Measurements from ENCODE around the gene ZNF81.

GRCh38 chrX:47960406-47960805, 123.7 kb downstream of the ZNF81 start:
- TF ChIP-seq POLR2A (IDR thresholded peaks at IDR 0.05; ENCODE audit: low read length) (no peak), HDAC2 (IDR thresholded peaks at IDR 0.05) (no peak), NFE2L2 (conservative IDR thresholded peaks at IDR 0.05; ENCODE audit: low read length) (no peak), RNF2 (IDR thresholded peaks at IDR 0.05; ENCODE audit: borderline replicate concordance, low read depth) (no peak), MYC (IDR thresholded peaks at IDR 0.05; ENCODE audit: borderline replicate concordance, low read length) (no peak), HMGXB4 (CRISPR knock-in tag; IDR thresholded peaks at IDR 0.05; ENCODE audit: borderline replicate concordance) (no peak), CEBPB (IDR thresholded peaks at IDR 0.05) (no peak), CBX2 (IDR thresholded peaks at IDR 0.05; ENCODE audit: borderline replicate concordance, low read depth) (no peak), TFCP2L1 (CRISPR knock-in tag; IDR thresholded peaks at IDR 0.05) (no peak)
- TF ChIP-seq, protein P1, sequence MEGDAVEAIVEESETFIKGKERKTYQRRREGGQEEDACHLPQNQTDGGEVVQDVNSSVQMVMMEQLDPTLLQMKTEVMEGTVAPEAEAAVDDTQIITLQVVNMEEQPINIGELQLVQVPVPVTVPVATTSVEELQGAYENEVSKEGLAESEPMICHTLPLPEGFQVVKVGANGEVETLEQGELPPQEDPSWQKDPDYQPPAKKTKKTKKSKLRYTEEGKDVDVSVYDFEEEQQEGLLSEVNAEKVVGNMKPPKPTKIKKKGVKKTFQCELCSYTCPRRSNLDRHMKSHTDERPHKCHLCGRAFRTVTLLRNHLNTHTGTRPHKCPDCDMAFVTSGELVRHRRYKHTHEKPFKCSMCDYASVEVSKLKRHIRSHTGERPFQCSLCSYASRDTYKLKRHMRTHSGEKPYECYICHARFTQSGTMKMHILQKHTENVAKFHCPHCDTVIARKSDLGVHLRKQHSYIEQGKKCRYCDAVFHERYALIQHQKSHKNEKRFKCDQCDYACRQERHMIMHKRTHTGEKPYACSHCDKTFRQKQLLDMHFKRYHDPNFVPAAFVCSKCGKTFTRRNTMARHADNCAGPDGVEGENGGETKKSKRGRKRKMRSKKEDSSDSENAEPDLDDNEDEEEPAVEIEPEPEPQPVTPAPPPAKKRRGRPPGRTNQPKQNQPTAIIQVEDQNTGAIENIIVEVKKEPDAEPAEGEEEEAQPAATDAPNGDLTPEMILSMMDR (IDR thresholded peaks at IDR 0.05), result no peak
- TF ChIP-seq, protein P2, sequence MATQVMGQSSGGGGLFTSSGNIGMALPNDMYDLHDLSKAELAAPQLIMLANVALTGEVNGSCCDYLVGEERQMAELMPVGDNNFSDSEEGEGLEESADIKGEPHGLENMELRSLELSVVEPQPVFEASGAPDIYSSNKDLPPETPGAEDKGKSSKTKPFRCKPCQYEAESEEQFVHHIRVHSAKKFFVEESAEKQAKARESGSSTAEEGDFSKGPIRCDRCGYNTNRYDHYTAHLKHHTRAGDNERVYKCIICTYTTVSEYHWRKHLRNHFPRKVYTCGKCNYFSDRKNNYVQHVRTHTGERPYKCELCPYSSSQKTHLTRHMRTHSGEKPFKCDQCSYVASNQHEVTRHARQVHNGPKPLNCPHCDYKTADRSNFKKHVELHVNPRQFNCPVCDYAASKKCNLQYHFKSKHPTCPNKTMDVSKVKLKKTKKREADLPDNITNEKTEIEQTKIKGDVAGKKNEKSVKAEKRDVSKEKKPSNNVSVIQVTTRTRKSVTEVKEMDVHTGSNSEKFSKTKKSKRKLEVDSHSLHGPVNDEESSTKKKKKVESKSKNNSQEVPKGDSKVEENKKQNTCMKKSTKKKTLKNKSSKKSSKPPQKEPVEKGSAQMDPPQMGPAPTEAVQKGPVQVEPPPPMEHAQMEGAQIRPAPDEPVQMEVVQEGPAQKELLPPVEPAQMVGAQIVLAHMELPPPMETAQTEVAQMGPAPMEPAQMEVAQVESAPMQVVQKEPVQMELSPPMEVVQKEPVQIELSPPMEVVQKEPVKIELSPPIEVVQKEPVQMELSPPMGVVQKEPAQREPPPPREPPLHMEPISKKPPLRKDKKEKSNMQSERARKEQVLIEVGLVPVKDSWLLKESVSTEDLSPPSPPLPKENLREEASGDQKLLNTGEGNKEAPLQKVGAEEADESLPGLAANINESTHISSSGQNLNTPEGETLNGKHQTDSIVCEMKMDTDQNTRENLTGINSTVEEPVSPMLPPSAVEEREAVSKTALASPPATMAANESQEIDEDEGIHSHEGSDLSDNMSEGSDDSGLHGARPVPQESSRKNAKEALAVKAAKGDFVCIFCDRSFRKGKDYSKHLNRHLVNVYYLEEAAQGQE (IDR thresholded peaks at IDR 0.05), result no peak

All from A549 (cell line).